ENCODE measurements around the gene CPSF7.

The CPSF7 gene

DNA sequence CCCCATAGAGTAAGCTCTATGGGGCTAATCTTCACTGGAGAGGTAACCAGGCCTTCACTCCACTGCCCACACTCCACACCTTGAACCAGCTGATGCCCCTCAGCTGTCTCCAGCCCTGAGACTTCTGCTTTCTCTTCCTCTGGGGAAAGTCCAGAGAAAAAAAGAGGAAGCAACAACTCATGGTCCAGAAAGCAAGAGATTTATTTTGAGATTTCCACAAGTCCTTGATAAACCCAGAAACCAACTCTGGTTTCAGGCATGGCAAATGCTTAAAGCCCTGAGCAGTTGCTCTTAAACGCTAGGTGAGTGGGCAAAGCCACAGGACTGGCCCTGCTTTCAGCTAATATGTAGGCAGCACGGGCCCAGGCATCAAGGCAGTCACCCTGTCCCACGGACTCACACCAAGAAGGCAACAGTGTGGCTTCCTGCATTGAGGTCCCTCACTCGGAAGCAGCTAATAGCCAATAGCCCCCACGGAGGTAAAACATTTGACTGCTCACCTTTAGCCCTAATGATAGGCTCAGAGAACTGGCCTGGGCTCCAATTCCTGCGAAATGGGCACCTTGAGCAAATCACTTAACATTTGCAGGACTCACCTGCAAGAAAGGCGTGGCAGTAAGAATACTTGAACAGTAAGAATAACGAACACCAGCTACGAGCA, 72.4 kb downstream of the CPSF7 start:
- no peak for DNase-seq (ENCODE audit: low spot score)

DNA sequence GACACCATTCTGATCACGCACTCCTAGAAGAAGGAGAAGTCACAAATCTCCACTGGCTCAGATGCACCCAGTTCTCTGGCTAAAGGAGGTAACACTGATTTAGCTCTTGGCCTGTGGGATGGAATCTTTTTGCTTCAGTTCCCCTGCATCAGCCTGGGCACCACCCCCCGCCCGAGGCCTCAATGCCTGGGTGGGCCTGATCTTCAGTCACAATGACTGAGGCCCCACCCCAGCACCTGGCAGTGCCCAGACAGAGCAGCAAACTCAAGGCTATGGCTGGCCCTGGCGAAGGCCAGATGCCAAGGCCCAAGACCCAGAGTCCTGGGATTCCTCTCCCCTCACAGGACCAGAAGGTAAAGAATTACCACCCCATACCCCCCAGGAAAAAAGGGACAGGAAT, 73.1 kb downstream of the CPSF7 start:
- no peak for DNase-seq (ENCODE audit: low spot score)

DNA sequence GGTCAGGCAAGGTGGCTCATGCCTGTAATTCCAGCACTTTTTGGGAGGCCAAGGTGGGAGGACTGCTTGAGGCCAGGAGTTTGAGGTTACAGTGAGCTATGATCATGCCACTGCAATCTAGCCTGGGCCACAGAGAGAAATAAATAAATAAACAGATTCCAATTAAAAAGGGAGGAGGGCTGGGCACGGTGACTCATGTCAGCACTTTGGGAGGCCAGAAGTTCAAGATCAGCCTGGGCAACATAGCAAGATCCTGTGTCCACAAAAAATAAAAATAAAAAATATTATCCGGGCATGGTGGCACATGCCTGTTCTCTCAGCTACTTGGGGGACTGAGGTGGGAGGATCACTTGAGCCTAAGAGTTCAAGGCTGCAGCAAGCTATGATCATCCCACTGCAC, 75.6 kb downstream of the CPSF7 start:
- DNase-seq (ENCODE audit: low spot score), result no peak

DNA sequence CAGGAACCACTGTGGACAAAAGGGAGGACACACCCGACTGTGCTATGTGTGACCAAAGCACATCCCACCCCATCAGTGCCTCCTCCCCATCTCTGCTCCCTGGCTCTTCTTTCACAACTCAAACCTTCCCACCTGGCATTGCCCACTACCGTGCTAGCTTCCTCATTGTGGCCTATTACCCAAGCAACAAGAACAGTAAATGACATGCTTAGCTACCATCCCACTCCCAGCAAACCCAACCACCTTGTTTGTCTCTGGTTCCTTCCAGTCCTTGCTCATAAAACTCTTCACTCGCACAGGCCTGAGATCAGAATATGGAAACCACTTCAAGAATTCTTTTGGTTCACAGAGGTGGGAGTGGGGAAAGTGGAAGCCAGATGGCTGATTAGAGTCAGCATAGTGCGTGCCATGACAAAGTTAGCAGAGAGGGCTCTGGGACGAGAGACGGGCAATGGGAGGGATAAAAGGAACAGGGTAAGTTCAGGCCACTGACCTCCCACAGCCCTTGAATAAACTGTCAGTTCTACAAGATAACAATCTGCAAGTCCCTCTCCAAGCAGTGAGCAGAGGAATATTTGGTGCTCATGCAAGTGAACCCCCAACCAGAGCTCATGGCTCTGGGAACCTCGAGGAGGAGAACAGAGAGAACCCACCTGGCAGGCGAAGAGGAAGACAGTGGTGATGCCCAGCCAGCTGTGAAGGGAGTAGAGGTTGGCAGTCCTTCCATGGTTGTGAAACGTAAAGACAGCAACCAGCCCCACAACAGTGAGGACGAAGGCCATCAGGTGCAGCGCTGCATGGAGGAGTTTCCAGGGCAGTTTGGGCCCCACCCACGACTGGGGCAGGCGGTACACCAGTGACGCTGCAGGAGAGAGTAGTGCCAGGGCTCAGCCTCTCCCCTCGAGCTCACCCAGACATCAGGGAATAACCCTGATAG, 76.4 kb downstream of the CPSF7 start:
- no peak for DNase-seq (ENCODE audit: low spot score)
